ENCODE measurements around the gene SMNDC1.

- TF ChIP-seq CTCF (IDR thresholded peaks at IDR 0.05; ENCODE audit: low read depth, low read length) (no peak), EZH2phosphoT487 (IDR thresholded peaks at IDR 0.05; ENCODE audit: low read depth) (no peak)
Observed at GRCh38 chr10:110310741-110311140, 6.0 kb upstream of the SMNDC1 start.

Measured in OCI-LY3 (cell line).